Muscle of leg (tissue), 11 donors: ENCODE data around the gene KIF1B. TPM values are rescaled to one million over a fixed set of nuclear protein-coding genes. Genes with fewer than 3 reads are reported as not detected.

Experiments
- DNase-seq: peaks from one replicate; pipeline ENCODE4 v3.0.0; 2013
- H3K27ac ChIP-seq: one replicate; pipeline ENCODE4 v1.5.1; 2013; ENCODE audit warnings: mild to moderate bottlenecking, low read length, control low read depth
- H3K27me3 ChIP-seq: one replicate; pipeline ENCODE4 v1.6.1; 2013; ENCODE audit warnings: low read length; ENCODE audit not compliant: control insufficient read depth, insufficient read depth
- H3K36me3 ChIP-seq: one replicate; pipeline ENCODE4 v1.6.1; 2013; ENCODE audit warnings: low read length; ENCODE audit not compliant: control insufficient read depth, insufficient read depth
- H3K4me1 ChIP-seq: one replicate; pipeline ENCODE4 v1.6.1; 2013; ENCODE audit warnings: low read length; ENCODE audit not compliant: control insufficient read depth, insufficient read depth
- H3K4me3 ChIP-seq: one replicate; pipeline ENCODE4 v1.5.1; 2013; ENCODE audit warnings: low read length, control low read depth
- H3K9me3 ChIP-seq: replicated peaks from 2 replicates; pipeline ENCODE4 v1.6.1; 2013; ENCODE audit warnings: low read depth, low read length; ENCODE audit not compliant: control insufficient read depth
- WGBS: methylation state at CpG from one replicate; pipeline ENCODE4 v1.1.5; 2013; ENCODE audit warnings: missing lambda C conversion rate; ENCODE audit not compliant: insufficient coverage; 5-methylcytosine and 5-hydroxymethylcytosine counted together
- polyA plus RNA-seq, 8 donors: library from polyadenylated mRNA; unstranded; fragments of 120-200 nt; gene quantifications; one replicate each; pipeline versions ENCODE4 v1.2.1 to v1.2.3, GENCODE V29; 2013; ENCODE audit warnings: inconsistent platforms in 1 of 8, low replicate concordance in 1 of 8; ENCODE audit not compliant: insufficient read length in 8 of 8, insufficient read depth in 1 of 8
- total RNA-seq: library from RNA; stranded (reverse); fragments of 120-200 nt; gene quantifications from one replicate; pipeline ENCODE4 v1.2.4, GENCODE V29; 2013

The KIF1B gene
- total and polyA plus RNA-seq, 9 donors = 86.3 to 189 (median 139) TPM

DNA sequence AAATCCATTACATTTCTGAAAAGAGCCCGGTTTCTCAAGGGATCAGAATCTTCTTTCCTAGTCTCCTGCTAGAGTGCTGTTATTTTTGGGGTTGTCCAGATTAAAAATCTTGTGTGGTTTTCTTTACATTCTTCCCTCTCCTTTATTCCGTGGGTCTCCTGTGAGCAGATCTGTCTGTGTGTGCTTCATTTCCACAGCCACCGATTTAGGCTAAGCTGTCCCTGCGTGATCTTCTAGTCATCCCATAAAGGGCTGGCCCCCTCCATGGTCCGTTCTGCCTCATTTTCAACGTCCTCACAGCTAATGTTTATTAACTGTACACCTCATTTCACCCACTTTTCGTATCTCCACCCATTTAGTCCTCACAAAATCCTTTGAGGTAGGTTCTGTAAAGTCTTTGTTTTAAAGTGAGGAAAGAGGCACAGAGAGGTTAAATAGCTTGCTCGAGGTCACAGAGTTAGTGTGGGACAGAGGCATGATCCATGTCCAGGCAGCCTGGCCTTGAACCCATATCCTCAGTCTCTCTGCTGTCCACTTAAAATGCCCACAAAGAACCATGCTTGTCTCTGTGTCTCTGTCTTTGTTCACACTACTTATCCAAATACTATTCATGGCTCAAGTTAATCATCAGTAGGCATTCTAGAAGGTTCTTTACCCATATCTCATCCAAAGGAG lies 38.2 kb upstream of the KIF1B start:
- H3K9me3 ChIP-seq = peaks cover 7% of the 10 kb centered on the region
- H3K4me1 ChIP-seq = no peaks in the 10 kb centered on the region
- H3K4me3 ChIP-seq = no peak overlapping the region
- no peaks in the 10 kb centered on the region for H3K27me3 ChIP-seq
- H3K27ac ChIP-seq = no peak overlapping the region
- peaks cover 35% of the 10 kb centered on the region for H3K36me3 ChIP-seq
- 95% methylated on average over 4 of the region's 8 CpGs for WGBS
- DNase-seq = no peak

DNA sequence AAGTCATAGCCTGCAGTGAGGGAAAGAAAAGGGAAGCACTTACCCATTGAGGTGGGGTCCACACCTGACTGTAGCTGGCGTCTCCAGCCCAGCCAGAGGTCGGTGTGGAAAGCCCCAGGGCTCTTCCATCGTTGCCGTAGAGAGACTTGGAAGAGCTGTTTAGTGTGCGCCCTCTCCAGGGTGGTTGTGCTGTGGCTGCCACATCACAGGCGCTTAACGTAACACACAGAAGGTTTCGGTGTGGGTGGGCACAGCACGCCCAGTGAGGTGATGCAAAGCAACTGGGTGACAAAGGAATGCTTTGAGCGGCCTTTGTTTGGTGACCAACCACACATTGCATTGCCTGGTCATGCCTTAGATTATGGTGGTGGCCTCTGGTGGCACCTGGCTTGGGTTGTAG lies 36.8 kb upstream of the KIF1B start:
- peaks cover 27% of the 10 kb centered on the region for H3K36me3 ChIP-seq

DNA sequence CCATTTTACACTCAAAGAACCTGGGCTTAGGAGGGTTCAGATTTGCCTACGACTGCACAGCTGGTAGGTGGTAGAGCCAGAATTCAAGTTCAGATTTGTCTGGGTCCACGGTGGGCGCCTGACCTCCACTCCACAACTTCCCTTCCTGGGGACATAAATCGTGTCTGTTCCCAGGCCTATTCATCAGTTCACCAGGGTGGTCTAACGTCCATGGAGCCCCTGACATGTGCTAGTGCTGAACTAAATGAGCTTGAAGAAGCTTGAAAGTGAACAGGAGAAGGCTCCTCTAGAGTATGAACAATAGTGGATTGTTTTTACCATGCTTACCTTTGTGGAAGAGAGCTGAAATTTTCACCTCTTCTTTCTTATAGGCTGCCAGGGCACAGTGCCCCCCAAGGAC lies 32.5 kb upstream of the KIF1B start:
- Histone ChIP-seq H3K36me3 (peaks cover 26% of the 10 kb centered on the region), H3K27me3 (no peaks in the 10 kb centered on the region), H3K4me1 (peaks cover 13% of the 10 kb centered on the region), H3K27ac (no peak overlapping the region), H3K9me3 (peaks cover 7% of the 10 kb centered on the region), H3K4me3 (no peak overlapping the region)
- 67% methylated on average over 1 of the region's 5 CpGs for WGBS
- no peak for DNase-seq

More for the DNA sequence above, 36.8 kb upstream of the KIF1B start:
- H3K4me3 ChIP-seq = no peak overlapping the region
- no peak overlapping the region for H3K27ac ChIP-seq
- H3K4me1 ChIP-seq = peaks cover 3% of the 10 kb centered on the region
- H3K9me3 ChIP-seq = peaks cover 7% of the 10 kb centered on the region
- no peaks in the 10 kb centered on the region for H3K27me3 ChIP-seq
- no peak for DNase-seq
- 94% methylated on average over 10 of the region's 10 CpGs for WGBS

DNA sequence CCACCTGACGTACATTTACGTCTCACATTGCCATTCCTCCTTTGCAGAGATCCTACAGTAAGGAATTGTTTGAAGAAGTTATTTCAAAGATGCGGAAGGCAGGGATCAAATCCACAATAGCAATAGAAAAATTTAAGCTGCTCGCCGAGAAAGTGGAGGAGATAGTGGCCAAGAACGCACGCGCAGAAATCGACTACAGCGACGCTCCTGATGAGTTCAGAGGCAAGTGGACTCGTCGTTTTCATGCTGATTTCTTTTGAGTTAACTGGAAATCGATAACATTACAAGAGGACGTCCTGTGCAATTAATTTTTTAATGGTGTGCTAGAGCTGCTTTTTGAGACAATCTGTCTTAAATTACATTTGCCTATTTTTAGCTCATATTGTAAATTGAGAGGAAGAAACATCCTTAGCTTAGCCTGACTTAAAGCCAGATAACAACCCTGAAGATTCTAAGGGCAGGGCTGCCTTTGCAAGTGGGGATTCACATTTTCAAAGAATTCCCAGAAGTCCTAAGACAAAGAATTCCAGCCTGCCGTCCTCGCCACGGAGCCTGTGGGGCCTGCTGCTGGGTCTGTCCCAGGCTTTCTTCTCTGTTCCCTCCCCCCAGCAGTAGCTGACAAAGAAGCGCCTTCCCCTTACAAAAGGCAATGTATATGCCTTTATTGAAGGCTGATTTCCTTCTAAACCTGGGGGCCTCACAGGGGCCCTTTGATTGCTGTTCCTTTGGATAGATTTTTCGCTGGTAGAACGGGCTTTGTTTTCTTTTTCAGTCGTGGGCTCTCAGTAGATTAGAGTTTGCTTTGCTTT lies 31.6 kb upstream of the KIF1B start:
- peaks cover 26% of the 10 kb centered on the region for H3K36me3 ChIP-seq
- peaks cover 7% of the 10 kb centered on the region for H3K9me3 ChIP-seq
- H3K27me3 ChIP-seq = no peaks in the 10 kb centered on the region
- no peak overlapping the region for H3K4me3 ChIP-seq
- H3K27ac ChIP-seq = peak overlapping the region; percentile 72
- peaks cover 16% of the 10 kb centered on the region for H3K4me1 ChIP-seq
- DNase-seq = no peak
- WGBS = 55% methylated on average over 14 of the region's 22 CpGs

DNA sequence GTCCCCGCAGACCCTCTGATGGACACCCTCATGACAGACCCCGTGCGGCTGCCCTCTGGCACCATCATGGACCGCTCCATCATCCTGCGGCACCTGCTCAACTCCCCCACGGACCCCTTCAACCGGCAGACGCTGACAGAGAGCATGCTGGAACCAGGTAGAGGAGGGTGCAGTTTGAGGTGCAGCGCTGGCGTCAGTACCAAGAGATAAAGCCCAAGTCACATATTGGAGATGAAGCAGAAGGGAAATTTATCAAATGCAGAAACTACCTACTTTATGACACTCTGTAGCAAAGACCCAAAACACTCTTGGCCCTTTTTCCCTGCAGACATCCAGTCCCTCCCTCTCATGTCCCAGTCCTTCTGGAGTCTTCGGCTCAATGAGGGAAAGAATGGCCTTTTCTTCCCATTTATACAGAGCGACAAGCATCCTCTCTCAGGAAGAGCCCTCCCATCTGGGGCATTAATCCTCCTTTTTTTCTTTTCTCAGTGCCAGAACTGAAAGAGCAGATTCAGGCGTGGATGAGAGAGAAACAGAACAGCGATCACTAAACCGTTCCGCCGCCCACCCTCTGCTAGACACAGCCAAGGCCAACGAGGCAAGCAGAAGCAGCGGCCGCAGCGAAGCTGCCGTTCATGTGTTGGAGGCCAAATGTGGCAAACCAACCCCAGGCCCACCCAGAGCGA lies 30.8 kb upstream of the KIF1B start:
- no peak for DNase-seq
- H3K9me3 ChIP-seq = peaks cover 7% of the 10 kb centered on the region
- H3K27ac ChIP-seq = peak overlapping the region; percentile 72
- H3K4me3 ChIP-seq = no peak overlapping the region
- 71% methylated on average over 11 of the region's 23 CpGs for WGBS
- H3K36me3 ChIP-seq = peaks cover 26% of the 10 kb centered on the region
- H3K4me1 ChIP-seq = peaks cover 16% of the 10 kb centered on the region
- H3K27me3 ChIP-seq = no peaks in the 10 kb centered on the region

DNA sequence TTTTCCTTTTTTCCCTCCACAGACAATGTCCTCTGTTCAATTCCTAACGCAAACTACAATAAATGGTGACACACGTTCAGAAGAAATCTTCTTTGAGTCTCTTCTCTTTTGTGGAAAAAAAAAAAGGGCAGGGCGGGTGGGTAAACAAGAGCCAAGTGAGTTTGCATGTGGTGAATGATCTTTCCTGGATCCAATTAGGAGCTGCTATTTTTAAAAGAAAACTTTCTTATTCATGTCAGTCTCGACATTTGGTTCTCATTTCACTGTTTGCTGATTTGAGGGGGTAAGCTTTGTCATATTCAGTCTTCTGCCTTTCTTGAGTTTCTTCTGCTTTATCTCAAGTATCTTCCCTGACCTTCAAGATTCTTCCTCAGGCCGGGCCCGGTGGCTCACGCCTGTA lies 29.2 kb upstream of the KIF1B start:
- H3K27ac ChIP-seq = no peak overlapping the region
- H3K27me3 ChIP-seq = no peaks in the 10 kb centered on the region
- H3K4me1 ChIP-seq = peaks cover 16% of the 10 kb centered on the region
- H3K9me3 ChIP-seq = no peaks in the 10 kb centered on the region
- no peak for DNase-seq
- peaks cover 18% of the 10 kb centered on the region for H3K36me3 ChIP-seq
- WGBS = 95% methylated on average over 3 of the region's 7 CpGs
- no peak overlapping the region for H3K4me3 ChIP-seq

DNA sequence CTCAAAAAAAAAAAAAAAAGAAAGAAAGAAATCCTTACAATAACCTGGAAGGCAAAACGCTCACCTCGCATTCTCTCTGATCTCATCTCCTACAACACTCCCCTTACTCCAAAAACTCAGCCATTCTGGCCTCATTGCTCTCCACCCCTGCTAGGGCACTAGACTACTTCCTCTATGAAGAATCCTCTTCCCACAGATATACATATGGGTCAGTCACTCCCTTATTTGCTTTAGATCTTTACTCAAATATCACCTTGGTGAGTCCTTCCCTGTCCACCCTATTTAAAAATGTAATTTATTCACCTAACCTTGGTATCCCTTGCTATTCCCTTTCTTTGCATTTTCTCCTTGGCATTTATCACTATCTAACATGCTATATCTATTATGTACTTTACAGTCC lies 24.6 kb upstream of the KIF1B start:
- no peak for DNase-seq
- Histone ChIP-seq H3K9me3 (no peaks in the 10 kb centered on the region), H3K4me3 (no peak overlapping the region), H3K27me3 (no peaks in the 10 kb centered on the region), H3K27ac (no peak overlapping the region), H3K36me3 (peaks cover under 1% of the 10 kb centered on the region), H3K4me1 (peaks cover 7% of the 10 kb centered on the region)
- WGBS = 85% methylated on average over 2 of the region's 2 CpGs

DNA sequence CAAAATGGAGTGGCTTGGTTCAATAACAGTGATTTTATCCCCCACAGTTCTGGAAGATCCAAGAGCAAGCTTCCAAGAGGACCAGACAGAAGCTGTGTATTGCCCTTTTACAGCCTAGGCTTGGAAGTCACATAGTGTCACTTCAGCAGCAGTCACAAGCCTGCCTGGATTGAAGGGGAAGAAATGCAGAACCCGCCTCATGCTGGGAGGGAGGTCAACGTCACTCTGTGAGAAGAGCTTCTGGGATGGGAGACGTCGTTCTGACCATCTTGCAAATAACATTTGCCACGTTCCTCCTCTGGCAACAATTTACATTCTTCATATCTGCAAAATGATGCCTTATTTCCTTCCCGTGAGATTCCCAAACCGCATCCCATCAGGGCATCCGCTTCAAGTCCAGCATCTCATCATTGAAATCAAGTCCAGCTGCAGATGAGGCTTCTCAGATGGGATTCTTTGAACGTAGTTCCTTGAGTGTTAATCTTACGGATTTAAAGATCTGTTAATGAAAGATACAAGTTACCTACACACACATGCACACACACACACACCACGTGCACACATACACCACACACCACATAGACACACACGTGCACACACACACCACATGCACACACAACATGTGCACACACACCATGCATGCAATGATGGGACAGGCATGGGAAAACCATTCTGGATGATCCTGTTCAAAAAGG lies 23.9 kb upstream of the KIF1B start:
- no peaks in the 10 kb centered on the region for H3K27me3 ChIP-seq
- no peak overlapping the region for H3K4me3 ChIP-seq
- 63% methylated on average over 5 of the region's 12 CpGs for WGBS
- no peak for DNase-seq
- H3K4me1 ChIP-seq = peaks cover 7% of the 10 kb centered on the region
- H3K27ac ChIP-seq = no peak overlapping the region
- H3K36me3 ChIP-seq = no peaks in the 10 kb centered on the region
- no peaks in the 10 kb centered on the region for H3K9me3 ChIP-seq

DNA sequence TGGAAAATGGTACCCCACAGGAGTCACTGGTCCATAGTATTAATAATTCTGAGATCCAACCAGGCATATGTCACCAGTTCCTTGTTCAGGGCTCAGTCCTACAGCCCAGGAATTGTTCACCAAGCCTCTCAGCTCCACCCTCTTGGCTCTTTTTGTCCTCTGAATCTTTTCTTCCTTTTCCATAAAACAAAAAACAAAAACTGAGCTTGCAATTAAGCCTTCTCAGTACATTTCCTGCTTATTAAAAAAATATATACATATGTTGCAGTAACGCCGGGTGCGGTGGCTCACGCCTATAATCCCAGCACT lies 23.4 kb upstream of the KIF1B start:
- H3K4me3 ChIP-seq = no peak overlapping the region
- H3K36me3 ChIP-seq = no peaks in the 10 kb centered on the region
- DNase-seq = no peak
- H3K9me3 ChIP-seq = no peaks in the 10 kb centered on the region
- WGBS = no CpG with 5 or more reads among the region's 4 CpGs
- no peak overlapping the region for H3K27ac ChIP-seq
- H3K27me3 ChIP-seq = no peaks in the 10 kb centered on the region
- H3K4me1 ChIP-seq = peaks cover 7% of the 10 kb centered on the region

DNA sequence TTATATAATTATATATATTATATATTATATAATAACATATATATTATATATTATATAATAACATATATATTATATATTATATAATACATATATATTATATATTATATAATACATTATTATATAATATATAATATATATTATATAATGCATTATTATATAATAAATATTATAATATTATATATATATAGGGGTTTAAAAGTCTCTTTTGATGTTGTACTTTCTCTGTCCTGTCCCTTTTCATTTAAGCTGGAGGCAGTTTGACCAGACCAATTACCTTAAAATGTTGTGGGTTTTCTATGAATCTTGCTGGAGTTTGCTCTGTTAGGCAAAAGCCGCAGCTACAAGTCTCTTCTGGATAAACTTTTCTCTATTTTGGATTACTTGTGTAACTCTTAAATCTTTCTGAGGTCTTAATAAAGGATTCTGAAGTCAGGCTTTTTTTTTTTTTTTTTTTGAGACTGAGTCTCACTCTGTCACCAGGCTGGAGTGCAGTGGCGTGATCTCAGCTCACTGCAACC lies 22.2 kb upstream of the KIF1B start:
- no CpG with 5 or more reads among the region's 2 CpGs for WGBS

More for the DNA sequence above, 22.2 kb upstream of the KIF1B start:
- DNase-seq = no peak
- H3K36me3 ChIP-seq = no peaks in the 10 kb centered on the region
- H3K9me3 ChIP-seq = no peaks in the 10 kb centered on the region
- H3K27ac ChIP-seq = no peak overlapping the region
- H3K27me3 ChIP-seq = no peaks in the 10 kb centered on the region
- H3K4me1 ChIP-seq = peaks cover 7% of the 10 kb centered on the region
- H3K4me3 ChIP-seq = no peak overlapping the region
